SU-DHL-6 (cell line): ENCODE data around the gene OR10C1.

Experiments
- H2AFZ ChIP-seq: fragments of 200-600 bp; sonication (generic); 2 replicates; pipeline ENCODE4 v1.6.1; 2014; ENCODE audit warnings: low read depth, mild to moderate bottlenecking, moderate library complexity, mixed read lengths, antibody characterized with exemption, low read length; ENCODE audit not compliant: severe bottlenecking
- H3F3A ChIP-seq: fragments of 200-600 bp; shearing (Covaris generic); 2 replicates; pipeline ENCODE4 v1.6.0; 2016; ENCODE audit warnings: antibody characterized with exemption, mild to moderate bottlenecking; ENCODE audit not compliant: insufficient read depth
- H3K27ac ChIP-seq: fragments of 200-600 bp; sonication (generic); 2 replicates; pipeline ENCODE4 v1.5.1; 2016; ENCODE audit warnings: low read depth, mild to moderate bottlenecking, low read length, moderate library complexity, mixed read lengths
- H3K27me3 ChIP-seq: fragments of 200-600 bp; sonication (generic), shearing (Covaris generic); 2 replicates; pipeline ENCODE4 v1.6.0; 2014; ENCODE audit warnings: mild to moderate bottlenecking, low read length
- H3K36me3 ChIP-seq: fragments of 200-600 bp; sonication (generic); 2 replicates; pipeline ENCODE4 v1.6.1; 2014; ENCODE audit warnings: mild to moderate bottlenecking, low read length, mixed read lengths
- H3K4me2 ChIP-seq: fragments of 300-600, 200-600 bp; shearing (Covaris generic), sonication (generic); 2 replicates; pipeline ENCODE4 v1.6.0; 2014; ENCODE audit warnings: low read length, low read depth, mild to moderate bottlenecking; ENCODE audit not compliant: poor library complexity, severe bottlenecking
- H3K4me3 ChIP-seq: fragments of 200-600 bp; sonication (generic); 2 replicates; pipeline ENCODE4 v1.5.1; 2014; ENCODE audit warnings: antibody characterized with exemption, low read length, mild to moderate bottlenecking, mixed read lengths; ENCODE audit not compliant: insufficient read depth, poor library complexity, severe bottlenecking
- H3K79me2 ChIP-seq: fragments of 200-600 bp; sonication (generic); 2 replicates; pipeline ENCODE4 v1.6.1; 2014; ENCODE audit warnings: mild to moderate bottlenecking, low read length, moderate library complexity; ENCODE audit not compliant: insufficient read depth
- H3K9ac ChIP-seq: fragments of 200-600 bp; sonication (generic); 2 replicates; pipeline ENCODE4 v1.7.0; 2014; ENCODE audit warnings: mild to moderate bottlenecking, low read length
- H3K9me2 ChIP-seq: fragments of 200-600 bp; sonication (generic); replicated peaks from 2 replicates; pipeline ENCODE4 v1.6.1; 2014; ENCODE audit warnings: low read length; ENCODE audit not compliant: insufficient read depth
- H3K9me3 ChIP-seq: fragments of 200-600 bp; sonication (generic); 2 replicates; pipeline ENCODE4 v1.6.1; 2014; ENCODE audit warnings: low read length, mixed read lengths; ENCODE audit not compliant: insufficient read depth
- H4K20me1 ChIP-seq: fragments of 200-600 bp; sonication (generic); 2 replicates; pipeline ENCODE4 v1.6.1; 2014; ENCODE audit warnings: low read depth, mild to moderate bottlenecking, antibody characterized with exemption, low read length, moderate library complexity, mixed read lengths
- CTCF ChIP-seq: fragments of 200-600 bp; sonication (generic); IDR thresholded peaks from one replicate; pipeline ENCODE4 v1.5.1; 2017; ENCODE audit warnings: antibody characterized with exemption, mild to moderate bottlenecking, low read length, moderate library complexity; ENCODE audit not compliant: insufficient read depth, poor library complexity, severe bottlenecking
- EZH2phosphoT487 ChIP-seq: fragments of 200-600 bp; sonication (generic), shearing (Covaris generic); conservative IDR thresholded peaks from 2 replicates; pipeline ENCODE4 v1.6.1; 2018; ENCODE audit warnings: mild to moderate bottlenecking, antibody characterized with exemption, low read length, moderate library complexity, mixed read lengths

Gene OR10C1

GRCh38 chr6:29483186-29483585, 44.1 kb downstream of the OR10C1 start:
- H4K20me1 ChIP-seq = no peaks in the 10 kb centered on the region

GRCh38 chr6:29483735-29484134, 44.6 kb downstream of the OR10C1 start:
- H3K4me3 ChIP-seq = no peak overlapping the region
- no peaks in the 10 kb centered on the region for H3K36me3 ChIP-seq
- H3K27ac ChIP-seq = no peak overlapping the region
- no peaks in the 10 kb centered on the region for H3K79me2 ChIP-seq
- no peaks in the 10 kb centered on the region for H4K20me1 ChIP-seq
- no peaks in the 10 kb centered on the region for H3K9me2 ChIP-seq
- TF ChIP-seq CTCF (no peak), EZH2phosphoT487 (no peak)
- H2AFZ ChIP-seq = no peak overlapping the region
- no peak overlapping the region for H3K9ac ChIP-seq
- H3K9me3 ChIP-seq = no peaks in the 10 kb centered on the region
- no peak overlapping the region for H3K4me2 ChIP-seq
- no peaks in the 10 kb centered on the region for H3K27me3 ChIP-seq
- H3F3A ChIP-seq = no peaks in the 10 kb centered on the region

More at GRCh38 chr6:29483186-29483585, 44.1 kb downstream of the OR10C1 start:
- Histone ChIP-seq H2AFZ (no peak overlapping the region), H3K4me2 (no peak overlapping the region), H3K9me3 (no peaks in the 10 kb centered on the region), H3K27me3 (no peaks in the 10 kb centered on the region), H3K27ac (no peak overlapping the region), H3K4me3 (no peak overlapping the region), H3F3A (no peaks in the 10 kb centered on the region), H3K9me2 (no peaks in the 10 kb centered on the region), H3K36me3 (no peaks in the 10 kb centered on the region), H3K9ac (no peak overlapping the region), H3K79me2 (no peaks in the 10 kb centered on the region)
- no peak for TF ChIP-seq EZH2phosphoT487
- no peak for TF ChIP-seq CTCF

- H3K9ac ChIP-seq = no peak overlapping the region
- no peaks in the 10 kb centered on the region for H3K79me2 ChIP-seq
- H3K27me3 ChIP-seq = no peaks in the 10 kb centered on the region
- H4K20me1 ChIP-seq = no peaks in the 10 kb centered on the region
- no peak overlapping the region for H3K4me2 ChIP-seq
- no peaks in the 10 kb centered on the region for H3F3A ChIP-seq
- H3K36me3 ChIP-seq = no peaks in the 10 kb centered on the region
- no peak for TF ChIP-seq CTCF
- TF ChIP-seq EZH2phosphoT487 = no peak
- no peaks in the 10 kb centered on the region for H3K9me3 ChIP-seq
- H3K27ac ChIP-seq = no peak overlapping the region
- H3K4me3 ChIP-seq = no peak overlapping the region
- no peaks in the 10 kb centered on the region for H3K9me2 ChIP-seq
- no peak overlapping the region for H2AFZ ChIP-seq
Observed at GRCh38 chr6:29486577-29486976, 47.5 kb downstream of the OR10C1 start.
